Neural progenitor cell (in vitro differentiated cells): ENCODE measurements around the gene ATP5PD.

Experiments used
- CTCF ChIP-seq: fragments of 200-600 bp; sonication (generic); IDR thresholded peaks from 2 replicates; pipeline ENCODE4 v1.5.1; 2017; ENCODE audit warnings: antibody characterized with exemption, mild to moderate bottlenecking
- EZH2 ChIP-seq: fragments of 200-600 bp; sonication (generic); IDR thresholded peaks from 2 replicates; pipeline ENCODE4 v1.6.1; 2017; ENCODE audit warnings: antibody characterized with exemption, mild to moderate bottlenecking, moderate library complexity
- EZH2phosphoT487 ChIP-seq: fragments of 200-600 bp; sonication (generic); IDR thresholded peaks from 2 replicates; pipeline ENCODE4 v1.6.1; 2017; ENCODE audit warnings: antibody characterized with exemption

- TF ChIP-seq CTCF (no peak), EZH2phosphoT487 (no peak), EZH2 (no peak)
Measured at GRCh38 chr17:74998783-74999182, 48.0 kb downstream of the ATP5PD start.
